ENCODE data around the gene ZC3H13.

DNA sequence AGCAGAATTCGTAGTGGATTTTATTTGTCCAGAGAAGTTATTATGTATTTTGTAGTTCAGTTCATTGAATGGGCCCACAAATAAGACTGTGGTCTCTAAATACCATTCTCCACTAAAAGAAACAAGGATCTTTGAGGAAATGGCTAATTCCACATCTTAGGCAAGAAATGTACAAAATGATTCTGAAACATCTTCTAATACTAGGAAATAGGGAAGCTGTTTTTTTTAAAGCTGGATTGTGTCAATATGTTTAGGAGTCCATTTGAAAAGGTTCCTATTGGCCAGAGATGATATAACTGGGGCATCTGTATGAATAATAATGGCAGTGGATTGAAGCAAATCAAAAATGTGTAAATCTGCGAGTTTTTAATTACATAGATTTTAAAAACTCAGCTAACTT, 112.5 kb downstream of the ZC3H13 start:
- TF ChIP-seq, protein P1, sequence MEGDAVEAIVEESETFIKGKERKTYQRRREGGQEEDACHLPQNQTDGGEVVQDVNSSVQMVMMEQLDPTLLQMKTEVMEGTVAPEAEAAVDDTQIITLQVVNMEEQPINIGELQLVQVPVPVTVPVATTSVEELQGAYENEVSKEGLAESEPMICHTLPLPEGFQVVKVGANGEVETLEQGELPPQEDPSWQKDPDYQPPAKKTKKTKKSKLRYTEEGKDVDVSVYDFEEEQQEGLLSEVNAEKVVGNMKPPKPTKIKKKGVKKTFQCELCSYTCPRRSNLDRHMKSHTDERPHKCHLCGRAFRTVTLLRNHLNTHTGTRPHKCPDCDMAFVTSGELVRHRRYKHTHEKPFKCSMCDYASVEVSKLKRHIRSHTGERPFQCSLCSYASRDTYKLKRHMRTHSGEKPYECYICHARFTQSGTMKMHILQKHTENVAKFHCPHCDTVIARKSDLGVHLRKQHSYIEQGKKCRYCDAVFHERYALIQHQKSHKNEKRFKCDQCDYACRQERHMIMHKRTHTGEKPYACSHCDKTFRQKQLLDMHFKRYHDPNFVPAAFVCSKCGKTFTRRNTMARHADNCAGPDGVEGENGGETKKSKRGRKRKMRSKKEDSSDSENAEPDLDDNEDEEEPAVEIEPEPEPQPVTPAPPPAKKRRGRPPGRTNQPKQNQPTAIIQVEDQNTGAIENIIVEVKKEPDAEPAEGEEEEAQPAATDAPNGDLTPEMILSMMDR (IDR thresholded peaks at IDR 0.05; ENCODE audit: low read length): no peak
- TF ChIP-seq EZH2 (optimal IDR thresholded peaks at IDR 0.05; ENCODE audit: low read depth, low read length): no peak
- no peak for TF ChIP-seq EZH2phosphoT487 (IDR thresholded peaks at IDR 0.05; ENCODE audit: low read length)
